Neuron (in vitro differentiated cells): ENCODE results near the gene LLGL2.

Source experiments
- H2AFZ ChIP-seq: one replicate; pipeline ENCODE4 v1.6.1; 2013; ENCODE audit warnings: low read depth, mild to moderate bottlenecking, inconsistent platforms, low read length, moderate library complexity
- H3K27me3 ChIP-seq: one replicate; pipeline ENCODE4 v1.6.1; 2013; ENCODE audit warnings: low read length; ENCODE audit not compliant: insufficient read depth
- H3K36me3 ChIP-seq: one replicate; pipeline ENCODE4 v1.6.1; 2013; ENCODE audit warnings: low read length; ENCODE audit not compliant: insufficient read depth
- H3K4me1 ChIP-seq: one replicate; pipeline ENCODE4 v1.6.1; 2013; ENCODE audit warnings: low read length; ENCODE audit not compliant: insufficient read depth
- H3K4me3 ChIP-seq: 2 replicates; pipeline ENCODE4 v1.5.1; 2013; ENCODE audit warnings: mild to moderate bottlenecking, low read length, moderate library complexity
- H3K9me3 ChIP-seq: one replicate; pipeline ENCODE4 v1.6.1; 2013; ENCODE audit warnings: low read length

LLGL2 gene

GRCh38 chr17:75561927-75562603 is 36.6 kb downstream of the LLGL2 start:
- Histone ChIP-seq H3K4me1 (peaks cover 6% of the 10 kb centered on the region), H3K36me3 (no peaks in the 10 kb centered on the region), H3K27me3 (peaks cover 13% of the 10 kb centered on the region), H3K4me3 (no peak overlapping the region), H2AFZ (no peak overlapping the region), H3K9me3 (no peaks in the 10 kb centered on the region)

GRCh38 chr17:75563063-75563758 is 37.7 kb downstream of the LLGL2 start:
- Histone ChIP-seq H2AFZ (no peak overlapping the region), H3K9me3 (no peaks in the 10 kb centered on the region), H3K4me3 (no peak overlapping the region), H3K27me3 (peaks cover 13% of the 10 kb centered on the region), H3K4me1 (peaks cover 6% of the 10 kb centered on the region), H3K36me3 (no peaks in the 10 kb centered on the region)

GRCh38 chr17:75564195-75564594 is 38.7 kb downstream of the LLGL2 start:
- Histone ChIP-seq H3K4me1 (peaks cover 6% of the 10 kb centered on the region), H2AFZ (no peak overlapping the region), H3K9me3 (no peaks in the 10 kb centered on the region), H3K27me3 (peaks cover 9% of the 10 kb centered on the region), H3K4me3 (no peak overlapping the region), H3K36me3 (no peaks in the 10 kb centered on the region)

- no peak overlapping the region for H3K4me3 ChIP-seq
- H3K27me3 ChIP-seq, result peaks cover 3% of the 10 kb centered on the region
- peaks cover 6% of the 10 kb centered on the region for H3K4me1 ChIP-seq
- no peaks in the 10 kb centered on the region for H3K36me3 ChIP-seq
- no peaks in the 10 kb centered on the region for H3K9me3 ChIP-seq
- no peak overlapping the region for H2AFZ ChIP-seq
Measured at GRCh38 chr17:75565066-75565465, 39.6 kb downstream of the LLGL2 start.

- no peak overlapping the region for H3K4me3 ChIP-seq
- H3K27me3 ChIP-seq, result peaks cover 3% of the 10 kb centered on the region
Measured at GRCh38 chr17:75565618-75566017, 40.1 kb downstream of the LLGL2 start.

GRCh38 chr17:75566416-75566815 is 40.9 kb downstream of the LLGL2 start:
- peaks cover 15% of the 10 kb centered on the region for H3K4me1 ChIP-seq
- no peaks in the 10 kb centered on the region for H3K36me3 ChIP-seq
- H3K4me3 ChIP-seq, result no peak overlapping the region
- H2AFZ ChIP-seq, result no peak overlapping the region
- H3K9me3 ChIP-seq, result no peaks in the 10 kb centered on the region
- H3K27me3 ChIP-seq, result peaks cover 3% of the 10 kb centered on the region

More at GRCh38 chr17:75565618-75566017, 40.1 kb downstream of the LLGL2 start:
- H3K4me1 ChIP-seq, result peaks cover 9% of the 10 kb centered on the region
- H3K36me3 ChIP-seq, result no peaks in the 10 kb centered on the region
- no peak overlapping the region for H2AFZ ChIP-seq
- no peaks in the 10 kb centered on the region for H3K9me3 ChIP-seq

GRCh38 chr17:75566834-75567233 is 41.3 kb downstream of the LLGL2 start:
- H2AFZ ChIP-seq, result no peak overlapping the region
- H3K4me3 ChIP-seq, result no peak overlapping the region
- no peaks in the 10 kb centered on the region for H3K36me3 ChIP-seq
- no peaks in the 10 kb centered on the region for H3K9me3 ChIP-seq
- H3K27me3 ChIP-seq, result peaks cover 3% of the 10 kb centered on the region
- peaks cover 16% of the 10 kb centered on the region for H3K4me1 ChIP-seq

- peaks cover 3% of the 10 kb centered on the region for H3K27me3 ChIP-seq
- H3K36me3 ChIP-seq, result no peaks in the 10 kb centered on the region
Measured at GRCh38 chr17:75568412-75569255, 43.1 kb downstream of the LLGL2 start.

GRCh38 chr17:75570034-75570676 is 44.7 kb downstream of the LLGL2 start:
- H2AFZ ChIP-seq, result peak overlapping the region; percentile 80
- peaks cover 16% of the 10 kb centered on the region for H3K4me1 ChIP-seq
- H3K9me3 ChIP-seq, result no peaks in the 10 kb centered on the region
- no peak overlapping the region for H3K4me3 ChIP-seq
- no peaks in the 10 kb centered on the region for H3K27me3 ChIP-seq
- H3K36me3 ChIP-seq, result no peaks in the 10 kb centered on the region

More at GRCh38 chr17:75568412-75569255, 43.1 kb downstream of the LLGL2 start:
- Histone ChIP-seq H3K9me3 (no peaks in the 10 kb centered on the region), H3K4me1 (peaks cover 16% of the 10 kb centered on the region), H2AFZ (no peak overlapping the region), H3K4me3 (no peak overlapping the region)

- Histone ChIP-seq H2AFZ (peak overlapping the region; percentile 80), H3K9me3 (no peaks in the 10 kb centered on the region), H3K4me3 (no peak overlapping the region), H3K36me3 (no peaks in the 10 kb centered on the region), H3K27me3 (no peaks in the 10 kb centered on the region), H3K4me1 (peaks cover 16% of the 10 kb centered on the region)
Measured at GRCh38 chr17:75570772-75571171, 45.3 kb downstream of the LLGL2 start.

- no peak overlapping the region for H3K4me3 ChIP-seq
- H2AFZ ChIP-seq, result peak overlapping the region; percentile 80
- no peaks in the 10 kb centered on the region for H3K27me3 ChIP-seq
- peaks cover 13% of the 10 kb centered on the region for H3K4me1 ChIP-seq
- no peaks in the 10 kb centered on the region for H3K36me3 ChIP-seq
- no peaks in the 10 kb centered on the region for H3K9me3 ChIP-seq
Measured at GRCh38 chr17:75571197-75571884, 45.8 kb downstream of the LLGL2 start.

- Histone ChIP-seq H3K27me3 (no peaks in the 10 kb centered on the region), H3K4me1 (peaks cover 10% of the 10 kb centered on the region), H3K9me3 (no peaks in the 10 kb centered on the region), H3K4me3 (no peak overlapping the region), H3K36me3 (no peaks in the 10 kb centered on the region), H2AFZ (no peak overlapping the region)
Measured at GRCh38 chr17:75571885-75572215, 46.4 kb downstream of the LLGL2 start.
